WTC11 (cell line): ENCODE measurements around the gene NOL4L.

ENCODE experiments used
- FOXP1 ChIP-seq: sonication (generic); formaldehyde crosslinking; IDR thresholded peaks from 2 replicates; pipeline ENCODE4 v1.8.0; 2022; ENCODE audit warnings: missing genetic modification reagents, mild to moderate bottlenecking, moderate library complexity, borderline replicate concordance
- NR1H2 ChIP-seq: sonication (generic); formaldehyde crosslinking; IDR thresholded peaks from 2 replicates; pipeline ENCODE4 v1.9.0; 2021; ENCODE audit warnings: mild to moderate bottlenecking, moderate library complexity, missing genetic modification reagents
- SP1 ChIP-seq: sonication (generic); formaldehyde crosslinking; conservative IDR thresholded peaks from 2 replicates; pipeline ENCODE4 v1.8.1; 2022; ENCODE audit warnings: missing genetic modification reagents
- TEAD4 ChIP-seq: sonication (generic); formaldehyde crosslinking; IDR thresholded peaks from 2 replicates; pipeline ENCODE4 v1.8.0; 2022; ENCODE audit warnings: mild to moderate bottlenecking, missing genetic modification reagents
- ZNF219 ChIP-seq: sonication (generic); formaldehyde crosslinking; IDR thresholded peaks from 2 replicates; pipeline ENCODE4 v1.8.0; 2023; ENCODE audit warnings: missing genetic modification reagents, mild to moderate bottlenecking, borderline replicate concordance
- TF ChIP-seq, protein P1 (sequence below): fragments of 200-600 bp; IDR thresholded peaks from 2 replicates; pipeline ENCODE4 v1.8.0; 2022; ENCODE audit warnings: antibody characterized with exemption
- TF ChIP-seq, protein P2 (sequence below): sonication (generic); formaldehyde crosslinking; IDR thresholded peaks from 2 replicates; pipeline ENCODE4 v1.8.0; 2022; ENCODE audit warnings: mild to moderate bottlenecking, missing genetic modification reagents
- TF ChIP-seq, protein P3 (sequence below): sonication (generic); formaldehyde crosslinking; IDR thresholded peaks from 2 replicates; pipeline ENCODE4 v1.8.1; 2023; ENCODE audit warnings: mild to moderate bottlenecking, missing genetic modification reagents, moderate library complexity

DNA sequence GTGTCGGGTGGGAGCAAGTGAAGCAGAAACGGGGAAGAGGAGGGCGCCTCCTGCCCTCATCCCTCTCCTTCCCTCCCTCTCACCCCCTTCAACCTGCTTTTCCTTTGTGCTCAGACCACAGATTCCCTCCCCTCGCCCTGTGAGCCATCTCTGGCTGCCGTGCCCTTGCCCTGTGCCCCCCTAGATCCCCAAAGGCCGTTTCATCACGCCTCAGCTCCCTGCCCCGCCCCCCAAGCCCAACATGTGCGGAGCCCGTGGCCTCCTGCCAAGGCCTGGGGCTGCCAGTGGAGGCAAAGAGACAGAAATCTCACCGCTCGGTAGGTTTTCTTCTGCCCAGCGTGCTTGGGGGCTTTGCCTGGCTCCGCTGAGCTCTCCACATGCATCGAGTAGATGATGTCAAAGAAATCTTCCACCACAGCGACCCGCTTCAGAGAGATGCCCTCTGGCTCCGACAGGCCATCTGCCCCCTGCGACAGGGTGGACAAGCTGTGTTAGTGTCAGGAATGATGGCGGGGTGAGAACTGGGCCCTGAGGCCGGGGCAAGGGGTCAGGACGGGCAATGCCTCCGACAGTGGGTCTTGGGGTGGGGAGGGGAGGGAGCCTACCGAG is 57.6 kb downstream of the NOL4L start:
- TF ChIP-seq SP1 (CRISPR knock-in tag), result no peak
- TF ChIP-seq, protein P1, sequence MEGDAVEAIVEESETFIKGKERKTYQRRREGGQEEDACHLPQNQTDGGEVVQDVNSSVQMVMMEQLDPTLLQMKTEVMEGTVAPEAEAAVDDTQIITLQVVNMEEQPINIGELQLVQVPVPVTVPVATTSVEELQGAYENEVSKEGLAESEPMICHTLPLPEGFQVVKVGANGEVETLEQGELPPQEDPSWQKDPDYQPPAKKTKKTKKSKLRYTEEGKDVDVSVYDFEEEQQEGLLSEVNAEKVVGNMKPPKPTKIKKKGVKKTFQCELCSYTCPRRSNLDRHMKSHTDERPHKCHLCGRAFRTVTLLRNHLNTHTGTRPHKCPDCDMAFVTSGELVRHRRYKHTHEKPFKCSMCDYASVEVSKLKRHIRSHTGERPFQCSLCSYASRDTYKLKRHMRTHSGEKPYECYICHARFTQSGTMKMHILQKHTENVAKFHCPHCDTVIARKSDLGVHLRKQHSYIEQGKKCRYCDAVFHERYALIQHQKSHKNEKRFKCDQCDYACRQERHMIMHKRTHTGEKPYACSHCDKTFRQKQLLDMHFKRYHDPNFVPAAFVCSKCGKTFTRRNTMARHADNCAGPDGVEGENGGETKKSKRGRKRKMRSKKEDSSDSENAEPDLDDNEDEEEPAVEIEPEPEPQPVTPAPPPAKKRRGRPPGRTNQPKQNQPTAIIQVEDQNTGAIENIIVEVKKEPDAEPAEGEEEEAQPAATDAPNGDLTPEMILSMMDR, result no peak
- TF ChIP-seq, protein P2, sequence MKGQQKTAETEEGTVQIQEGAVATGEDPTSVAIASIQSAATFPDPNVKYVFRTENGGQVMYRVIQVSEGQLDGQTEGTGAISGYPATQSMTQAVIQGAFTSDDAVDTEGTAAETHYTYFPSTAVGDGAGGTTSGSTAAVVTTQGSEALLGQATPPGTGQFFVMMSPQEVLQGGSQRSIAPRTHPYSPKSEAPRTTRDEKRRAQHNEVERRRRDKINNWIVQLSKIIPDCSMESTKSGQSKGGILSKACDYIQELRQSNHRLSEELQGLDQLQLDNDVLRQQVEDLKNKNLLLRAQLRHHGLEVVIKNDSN (CRISPR knock-in tag), result no peak
- TF ChIP-seq, protein P3, sequence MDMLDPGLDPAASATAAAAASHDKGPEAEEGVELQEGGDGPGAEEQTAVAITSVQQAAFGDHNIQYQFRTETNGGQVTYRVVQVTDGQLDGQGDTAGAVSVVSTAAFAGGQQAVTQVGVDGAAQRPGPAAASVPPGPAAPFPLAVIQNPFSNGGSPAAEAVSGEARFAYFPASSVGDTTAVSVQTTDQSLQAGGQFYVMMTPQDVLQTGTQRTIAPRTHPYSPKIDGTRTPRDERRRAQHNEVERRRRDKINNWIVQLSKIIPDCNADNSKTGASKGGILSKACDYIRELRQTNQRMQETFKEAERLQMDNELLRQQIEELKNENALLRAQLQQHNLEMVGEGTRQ (CRISPR knock-in tag), result no peak
- TF ChIP-seq ZNF219 (CRISPR knock-in tag), result no peak
- TF ChIP-seq NR1H2 (CRISPR knock-in tag), result no peak
- no peak for TF ChIP-seq TEAD4
- no peak for TF ChIP-seq FOXP1
